KOPT-K1 (cell line): Measurements from ENCODE around the gene ASTN1.

Experiments
- H3K27ac ChIP-seq: fragments of 200-600 bp; sonication (generic); 2 replicates; pipeline ENCODE4 v1.5.1; 2016; ENCODE audit warnings: antibody characterized with exemption, mild to moderate bottlenecking, low read depth, low read length; ENCODE audit not compliant: poor library complexity, severe bottlenecking
- H3K36me3 ChIP-seq: fragments of 200-600 bp; sonication (generic); 2 replicates; pipeline ENCODE4 v1.5.1; 2017; ENCODE audit warnings: antibody characterized with exemption, mild to moderate bottlenecking, low read length, moderate library complexity; ENCODE audit not compliant: insufficient read depth
- H3K9me3 ChIP-seq: fragments of 200-600 bp; sonication (generic); 2 replicates; pipeline ENCODE4 v1.5.1; 2017; ENCODE audit warnings: antibody characterized with exemption, low read length, mild to moderate bottlenecking; ENCODE audit not compliant: insufficient read depth, poor library complexity, severe bottlenecking

The ASTN1 gene

DNA sequence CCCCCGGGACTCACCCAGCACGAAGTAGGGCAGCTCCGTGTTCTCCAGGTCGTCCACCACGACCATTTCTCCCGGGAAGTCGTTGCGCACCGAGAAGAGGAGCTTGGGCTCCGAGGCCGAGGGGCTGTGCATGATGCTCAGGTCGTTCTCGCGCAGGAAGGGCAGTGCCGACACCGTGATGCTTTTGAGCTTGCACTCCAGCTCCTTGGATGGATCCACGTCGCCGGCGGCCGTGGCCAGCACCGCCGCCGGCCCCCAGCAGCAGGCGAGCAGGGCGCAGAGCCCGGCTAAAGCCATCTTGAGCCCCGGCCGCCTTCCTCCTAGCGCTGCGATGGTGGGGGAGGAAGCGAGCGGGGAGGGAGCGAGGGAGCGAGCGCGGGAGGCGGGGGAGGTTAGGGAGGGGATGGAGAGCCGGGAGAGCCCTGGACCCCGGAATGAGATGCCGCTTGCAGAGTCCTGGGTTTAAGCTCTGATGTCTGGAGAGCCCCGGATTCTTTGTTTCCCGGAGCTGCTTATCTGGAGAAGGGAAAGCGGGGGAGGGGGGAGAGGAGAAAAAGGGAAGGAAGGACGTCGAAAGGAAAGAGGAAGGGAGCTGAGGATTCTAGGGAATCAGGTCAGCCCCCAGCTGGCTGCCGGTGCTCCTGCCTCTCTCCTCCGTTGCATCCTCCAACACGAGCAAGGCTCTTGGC, at the start of gene ASTN1:
Gene ASTN1, minus strand, starts transcription at position 333 of the 689 bp plus-strand sequence. Its CDS starts 36 bp downstream, at position 297.
- Histone ChIP-seq H3K9me3 (no peaks in the 10 kb centered on the region), H3K36me3 (no peaks in the 10 kb centered on the region), H3K27ac (no peak within 1 kb of the TSS)

DNA sequence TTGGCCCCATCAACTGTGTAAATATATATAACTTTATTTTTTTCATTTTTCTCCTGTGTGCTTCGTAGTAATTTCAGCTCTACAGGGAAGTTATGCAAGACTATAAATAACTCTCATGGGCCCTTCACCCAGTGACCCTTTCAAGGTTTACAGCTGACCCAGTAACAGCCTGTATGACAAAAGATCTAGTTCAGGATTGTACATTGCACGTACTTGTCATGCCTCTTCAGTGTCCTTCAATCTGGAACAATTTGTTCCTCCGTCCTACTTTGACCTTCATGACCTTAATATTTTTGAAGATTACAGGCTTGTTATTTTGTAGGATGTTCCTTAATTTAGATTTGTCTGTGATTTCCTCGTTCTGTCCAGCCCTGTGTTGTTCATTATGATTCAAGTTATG, 46.7 kb upstream of the ASTN1 start:
- no peak overlapping the region for H3K27ac ChIP-seq
- H3K9me3 ChIP-seq, result no peaks in the 10 kb centered on the region
- no peaks in the 10 kb centered on the region for H3K36me3 ChIP-seq

DNA sequence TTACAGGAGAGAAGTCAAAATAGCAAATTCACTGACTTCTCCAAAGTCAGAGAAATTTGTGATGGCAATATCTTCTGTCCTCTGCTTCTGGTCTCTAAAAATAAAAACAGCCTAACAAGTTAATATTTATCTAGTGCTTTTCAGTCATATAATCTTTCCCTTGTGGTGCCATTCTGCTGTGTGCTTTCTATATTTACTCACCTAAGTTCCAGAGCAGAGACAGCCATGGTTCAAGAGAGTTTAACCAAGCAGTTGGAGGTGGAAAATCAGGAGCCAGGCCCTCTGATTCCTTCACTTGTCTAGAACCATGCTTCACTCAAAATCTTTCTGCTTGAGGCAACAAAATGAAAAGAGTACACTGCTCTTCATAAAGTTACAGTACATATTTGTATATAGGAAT, 45.6 kb upstream of the ASTN1 start:
- no peaks in the 10 kb centered on the region for H3K9me3 ChIP-seq
- no peak overlapping the region for H3K27ac ChIP-seq
- H3K36me3 ChIP-seq, result no peaks in the 10 kb centered on the region

DNA sequence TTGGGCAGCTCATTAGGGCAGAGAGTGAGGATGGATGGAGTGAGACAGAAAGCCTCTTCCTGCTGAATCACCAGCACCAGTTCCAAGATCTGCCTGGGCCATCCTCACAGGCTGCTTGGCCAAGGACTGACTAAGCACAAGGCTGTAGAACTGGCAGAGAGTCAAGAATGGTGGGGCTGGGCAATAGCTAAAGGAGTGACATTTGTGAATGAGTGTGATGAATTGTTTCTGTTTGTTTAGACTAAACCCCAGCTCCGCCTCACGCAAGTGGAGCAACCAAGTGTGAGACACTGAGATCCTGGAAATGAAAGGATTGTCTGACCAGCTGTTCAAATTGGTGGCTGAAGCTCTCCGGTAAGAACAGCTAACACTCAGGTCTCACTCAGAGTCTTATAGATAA, 44.8 kb upstream of the ASTN1 start:
- Histone ChIP-seq H3K36me3 (no peaks in the 10 kb centered on the region), H3K9me3 (no peaks in the 10 kb centered on the region), H3K27ac (no peak overlapping the region)

DNA sequence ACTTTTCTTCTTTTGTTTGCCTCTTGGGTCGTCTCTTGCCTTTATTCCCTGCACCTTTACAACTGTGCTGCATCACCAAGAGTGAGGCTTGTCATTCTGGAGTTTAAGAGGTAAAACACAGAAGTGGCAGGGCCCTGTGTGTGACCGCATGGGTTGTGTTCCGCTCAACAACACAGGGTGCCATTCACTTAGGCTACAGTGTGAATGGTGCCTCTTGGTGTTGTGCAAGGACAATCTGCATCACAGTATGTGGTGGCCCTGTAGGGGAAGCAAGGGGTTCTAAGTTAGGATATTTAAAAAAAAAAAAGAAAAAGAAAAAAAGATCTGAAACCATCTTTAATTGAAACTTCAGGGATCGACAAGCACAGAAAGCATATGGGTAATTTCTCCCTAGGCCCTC, 44.4 kb upstream of the ASTN1 start:
- Histone ChIP-seq H3K36me3 (no peaks in the 10 kb centered on the region), H3K27ac (no peak overlapping the region), H3K9me3 (no peaks in the 10 kb centered on the region)

DNA sequence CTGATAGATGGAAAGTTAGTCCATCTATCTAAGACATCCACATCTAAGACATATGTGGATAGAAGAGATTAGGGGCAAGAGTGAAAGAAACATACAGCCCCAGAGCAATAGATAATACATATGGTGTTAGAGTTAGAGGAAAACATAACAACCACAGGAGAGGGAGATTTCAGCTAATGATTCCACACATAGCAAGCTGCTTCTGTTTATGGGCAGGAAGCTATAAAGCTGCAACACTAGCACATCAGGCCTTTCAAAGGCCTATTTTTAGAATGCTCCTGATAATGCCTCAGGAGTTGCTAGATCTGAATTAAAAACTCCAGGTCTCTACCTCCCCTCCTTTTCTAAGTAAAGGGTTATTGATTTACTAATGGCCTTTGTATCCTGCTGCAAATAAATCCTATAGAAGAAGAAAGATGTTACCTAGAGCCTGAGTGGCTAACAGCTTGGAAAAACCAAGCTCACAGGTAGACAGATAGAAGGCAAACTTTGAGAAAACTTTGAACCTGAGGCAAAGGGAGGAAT, 42.4 kb upstream of the ASTN1 start:
- no peaks in the 10 kb centered on the region for H3K9me3 ChIP-seq
- no peaks in the 10 kb centered on the region for H3K36me3 ChIP-seq
- H3K27ac ChIP-seq, result no peak overlapping the region

DNA sequence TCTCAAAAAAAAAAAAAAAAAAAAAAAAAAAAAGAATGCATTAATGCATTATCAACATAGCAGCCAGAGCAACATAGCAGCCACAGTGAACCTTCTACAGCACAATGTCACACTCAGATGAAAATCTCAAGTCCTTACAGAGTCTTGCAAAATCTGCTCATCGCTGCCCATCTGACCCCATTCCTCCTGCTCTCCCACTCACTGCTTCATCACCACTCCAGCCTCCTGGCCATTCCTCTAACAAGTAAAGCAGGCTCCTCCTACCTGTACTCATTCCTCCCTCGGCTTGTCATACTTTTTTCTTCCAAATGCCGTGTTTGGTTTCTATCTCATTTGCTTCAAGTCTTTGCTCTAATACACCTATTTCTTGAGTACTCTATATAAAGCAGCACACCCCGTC, 35.8 kb upstream of the ASTN1 start:
- Histone ChIP-seq H3K9me3 (no peaks in the 10 kb centered on the region), H3K36me3 (no peaks in the 10 kb centered on the region), H3K27ac (no peak overlapping the region)

DNA sequence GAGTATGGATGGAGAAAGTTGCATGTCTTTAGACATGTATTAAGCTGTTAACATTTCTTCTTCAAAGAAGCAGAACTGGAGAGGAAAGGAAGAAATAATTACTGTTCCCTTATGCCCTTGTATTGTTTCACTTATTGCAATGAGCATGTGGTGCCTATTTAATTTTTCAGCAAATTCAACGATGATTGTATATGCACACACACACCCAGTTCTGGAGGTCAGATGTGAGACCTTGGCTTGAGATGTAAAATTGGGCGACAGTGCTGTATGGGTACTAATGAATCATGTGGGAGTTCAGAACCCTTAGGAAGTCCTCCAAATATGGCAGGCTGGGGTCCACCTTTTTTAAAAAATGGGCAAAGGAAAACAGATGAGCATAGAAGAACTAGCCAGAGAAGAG, 33.7 kb upstream of the ASTN1 start:
- Histone ChIP-seq H3K36me3 (no peaks in the 10 kb centered on the region), H3K9me3 (no peaks in the 10 kb centered on the region), H3K27ac (no peak overlapping the region)

DNA sequence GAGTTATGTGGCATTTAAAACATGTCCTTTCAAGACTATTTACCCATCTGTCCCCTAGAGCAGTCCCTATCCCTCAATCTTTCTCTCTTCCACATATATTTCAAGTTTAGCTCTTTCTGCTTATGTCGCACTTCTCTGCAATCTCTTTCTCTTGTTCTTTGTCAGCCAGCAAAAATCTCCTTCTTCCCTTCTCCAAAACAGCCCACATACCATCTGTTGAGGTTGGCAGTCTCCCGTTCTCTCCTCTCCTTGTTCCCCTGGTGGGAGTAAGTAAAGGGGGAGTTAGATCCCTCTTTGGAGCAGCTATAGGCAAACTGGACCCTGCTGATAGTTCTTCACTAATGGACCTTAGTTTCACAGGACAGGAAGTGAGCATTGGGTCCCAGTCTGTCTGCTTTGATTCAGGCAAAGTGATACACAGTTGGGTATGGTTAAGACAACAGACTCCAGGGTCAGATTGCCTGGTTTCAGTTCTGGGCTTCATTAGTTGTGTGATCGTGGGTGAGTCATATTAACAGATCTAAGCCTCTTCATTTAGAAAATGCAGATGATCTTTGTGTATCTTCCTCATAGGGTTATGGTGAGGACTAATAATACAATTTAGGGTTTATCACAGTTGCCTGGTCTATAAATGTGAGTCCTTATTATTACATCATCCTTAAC, 25.9 kb upstream of the ASTN1 start:
- H3K9me3 ChIP-seq, result no peaks in the 10 kb centered on the region
- H3K36me3 ChIP-seq, result no peaks in the 10 kb centered on the region
- no peak overlapping the region for H3K27ac ChIP-seq

DNA sequence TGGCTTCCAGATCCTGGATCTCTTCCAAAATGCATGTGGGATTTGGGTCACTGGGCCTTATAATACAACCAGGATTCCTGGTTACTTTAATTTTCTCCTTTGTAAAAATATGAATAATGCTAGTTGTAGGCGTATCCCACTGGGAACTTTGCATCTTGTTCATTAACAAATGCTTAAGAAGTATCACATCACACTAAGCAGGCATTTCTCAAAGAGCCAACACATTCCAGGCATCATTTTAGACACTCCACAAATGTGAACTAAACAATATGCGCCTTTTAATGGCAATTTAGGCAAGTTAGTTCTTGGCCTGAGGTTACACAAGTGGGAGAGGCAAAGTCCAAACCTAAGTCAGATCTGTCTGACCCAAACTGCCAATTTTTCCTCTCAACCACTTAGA, 22.1 kb upstream of the ASTN1 start:
- Histone ChIP-seq H3K36me3 (no peaks in the 10 kb centered on the region), H3K27ac (no peak overlapping the region), H3K9me3 (no peaks in the 10 kb centered on the region)

DNA sequence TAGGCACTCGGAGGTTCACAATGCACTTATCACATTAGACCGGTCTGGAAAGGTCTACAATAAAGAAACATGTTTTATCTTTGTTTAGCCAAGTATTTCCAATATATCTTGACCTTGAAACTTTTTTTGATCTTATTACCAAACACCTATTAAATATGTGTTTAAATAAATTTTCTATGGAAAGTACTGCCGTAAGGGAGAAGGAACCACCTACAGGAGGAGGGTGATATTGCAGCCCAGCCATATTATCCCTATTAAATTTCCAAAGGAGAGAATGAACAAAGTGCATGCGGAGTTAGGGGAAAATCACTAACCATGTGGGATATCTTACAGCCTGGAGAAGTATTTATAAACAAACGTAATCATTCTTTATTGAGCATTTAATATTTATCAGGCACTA, 20.7 kb upstream of the ASTN1 start:
- Histone ChIP-seq H3K36me3 (no peaks in the 10 kb centered on the region), H3K27ac (no peak overlapping the region), H3K9me3 (no peaks in the 10 kb centered on the region)

DNA sequence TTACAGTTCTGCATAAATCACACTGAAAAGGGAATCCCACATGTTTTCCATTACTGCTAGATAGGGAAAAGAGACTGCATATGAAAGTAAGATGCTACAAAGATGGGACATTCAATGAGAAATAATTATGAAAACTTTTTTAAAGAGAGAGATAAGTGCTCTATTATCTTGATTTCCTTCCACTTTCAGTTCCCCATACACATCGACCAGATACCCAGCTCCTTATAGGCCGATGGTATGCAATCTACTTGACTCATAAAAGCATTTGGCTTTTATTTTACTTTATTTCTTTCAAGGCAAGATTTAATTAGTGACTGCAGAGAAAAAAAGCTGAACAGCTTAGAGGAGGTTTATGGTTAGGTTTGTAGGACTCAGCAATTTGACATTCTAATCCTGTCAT, 19.3 kb upstream of the ASTN1 start:
- Histone ChIP-seq H3K36me3 (no peaks in the 10 kb centered on the region), H3K27ac (no peak overlapping the region), H3K9me3 (no peaks in the 10 kb centered on the region)

DNA sequence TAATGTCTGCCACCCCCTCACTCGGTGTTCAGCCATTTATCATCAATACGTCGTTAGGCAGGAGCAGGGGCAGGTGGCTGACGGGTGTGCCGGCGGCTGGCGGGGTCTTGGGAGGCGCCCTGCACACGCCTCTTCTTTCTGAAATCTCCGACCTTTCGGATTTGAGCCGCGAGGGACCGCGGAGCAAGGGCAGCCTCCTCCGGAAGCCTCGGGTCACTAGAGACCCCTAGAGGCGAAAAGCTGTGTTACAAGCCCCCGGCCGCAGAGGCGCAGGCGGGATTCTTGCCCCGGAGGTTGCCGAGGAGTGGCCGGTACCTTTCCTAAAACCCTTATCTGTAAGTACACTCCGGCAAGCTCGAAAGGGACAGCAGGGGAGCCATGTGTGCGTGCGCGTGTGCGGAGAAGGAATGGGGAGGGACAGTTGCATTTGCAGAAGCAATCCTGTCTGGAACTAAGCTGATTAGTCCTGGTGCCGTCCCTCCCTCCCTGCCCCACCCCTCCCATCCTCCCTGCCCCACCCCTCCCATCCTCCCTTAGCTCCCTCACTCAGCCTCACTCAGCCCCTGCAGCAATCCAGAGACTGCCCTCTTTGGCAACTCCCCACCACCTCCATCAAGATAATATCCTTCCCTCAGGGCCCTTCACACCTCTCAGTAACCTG, 17.2 kb upstream of the ASTN1 start:
- H3K27ac ChIP-seq, result no peak overlapping the region
- no peaks in the 10 kb centered on the region for H3K9me3 ChIP-seq
- H3K36me3 ChIP-seq, result no peaks in the 10 kb centered on the region

DNA sequence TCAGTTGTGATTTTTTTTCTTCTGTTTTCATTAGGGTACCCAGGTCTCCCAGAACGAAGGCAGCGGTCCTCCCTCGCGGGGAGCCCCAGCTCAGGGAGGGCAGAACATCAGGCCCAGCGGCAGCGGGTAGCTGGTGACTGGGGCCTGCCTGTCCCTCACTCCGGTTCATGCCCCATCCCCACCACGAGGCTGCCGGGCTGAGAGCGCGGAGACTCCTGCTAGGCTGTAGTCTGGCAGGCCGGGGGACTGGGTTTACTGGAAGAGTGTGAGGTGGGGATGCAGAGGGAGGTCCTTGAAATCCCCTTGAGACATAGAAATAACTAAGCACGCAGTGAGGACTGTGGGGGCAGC, 16.7 kb upstream of the ASTN1 start:
- Histone ChIP-seq H3K27ac (no peak overlapping the region), H3K9me3 (no peaks in the 10 kb centered on the region), H3K36me3 (no peaks in the 10 kb centered on the region)

DNA sequence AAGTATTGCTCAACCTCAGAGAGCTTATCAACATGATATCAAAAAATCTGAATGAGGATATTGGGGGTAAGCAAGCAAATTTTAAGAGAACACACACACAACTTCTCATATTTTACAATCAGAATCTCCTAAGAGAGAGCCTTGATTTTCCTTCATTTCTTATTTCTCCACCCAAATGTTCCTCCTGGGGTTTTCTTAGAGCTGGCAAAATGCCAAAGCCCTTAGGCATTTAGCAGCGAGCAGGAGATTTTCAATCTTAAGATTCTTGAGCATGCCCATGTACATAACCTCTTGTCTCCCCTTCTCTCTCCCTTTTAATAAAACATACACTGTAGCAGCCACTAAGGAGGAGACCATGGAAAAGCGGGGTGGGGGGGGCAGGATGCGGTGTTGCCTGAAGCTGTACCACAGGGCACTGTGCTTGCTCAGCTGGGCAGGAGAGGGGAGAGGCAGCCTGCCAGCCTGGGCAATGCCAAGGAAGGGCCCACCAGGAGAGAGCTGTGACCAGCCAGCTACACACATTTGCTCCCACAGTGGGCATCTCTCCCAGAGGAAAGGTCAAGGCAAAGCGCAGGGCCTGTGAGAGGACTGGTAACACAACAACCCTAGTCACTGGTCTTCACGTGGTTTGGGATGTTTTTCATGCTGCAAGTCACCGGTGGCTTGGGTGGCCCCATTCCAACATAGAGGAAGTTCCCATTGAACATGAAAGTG, 10.6 kb upstream of the ASTN1 start:
- H3K36me3 ChIP-seq, result no peaks in the 10 kb centered on the region
- H3K27ac ChIP-seq, result no peak overlapping the region
- no peaks in the 10 kb centered on the region for H3K9me3 ChIP-seq
